DND-41 (cell line): ENCODE results near the gene LCN1.
"Not testable (repeated sequence)": the region's sequence is repeated elsewhere in the genome, so short reads cannot be mapped to it uniquely, and the experiment has no call there.

Source experiments
- EZH2 ChIP-seq: IDR thresholded peaks from 3 replicates; pipeline ENCODE4 v1.6.1; 2012; ENCODE audit warnings: borderline replicate concordance, low read depth, mild to moderate bottlenecking, moderate library complexity, low read length, inconsistent platforms; ENCODE audit not compliant: severe bottlenecking
- TF ChIP-seq, protein P1 (sequence below): IDR thresholded peaks from 2 replicates; pipeline ENCODE4 v1.5.1; 2012; ENCODE audit warnings: borderline replicate concordance, low read length, moderate library complexity, mild to moderate bottlenecking; ENCODE audit not compliant: poor library complexity, severe bottlenecking; ENCODE audit errors: extremely low read depth

DNA sequence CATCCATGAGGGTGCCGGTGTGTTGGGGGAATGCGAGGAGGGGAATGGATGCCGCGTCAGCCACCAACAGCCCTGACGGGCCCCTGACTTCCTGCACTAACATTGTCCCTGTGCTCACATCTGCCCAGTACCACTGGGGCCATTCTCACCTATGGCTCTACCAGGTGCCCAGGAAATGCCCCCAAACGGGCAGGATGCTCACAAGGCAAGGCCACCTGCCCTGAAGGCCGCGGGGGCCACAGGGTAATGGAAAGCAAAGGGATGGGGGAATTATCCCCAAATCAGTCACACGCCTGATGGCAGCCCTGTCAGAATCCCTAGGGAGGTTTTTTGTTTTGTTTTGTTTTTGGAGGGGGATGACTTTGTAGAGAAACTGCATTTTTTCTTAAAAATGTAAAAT is 7.3 kb upstream of the LCN1 start:
- TF ChIP-seq, protein P1, sequence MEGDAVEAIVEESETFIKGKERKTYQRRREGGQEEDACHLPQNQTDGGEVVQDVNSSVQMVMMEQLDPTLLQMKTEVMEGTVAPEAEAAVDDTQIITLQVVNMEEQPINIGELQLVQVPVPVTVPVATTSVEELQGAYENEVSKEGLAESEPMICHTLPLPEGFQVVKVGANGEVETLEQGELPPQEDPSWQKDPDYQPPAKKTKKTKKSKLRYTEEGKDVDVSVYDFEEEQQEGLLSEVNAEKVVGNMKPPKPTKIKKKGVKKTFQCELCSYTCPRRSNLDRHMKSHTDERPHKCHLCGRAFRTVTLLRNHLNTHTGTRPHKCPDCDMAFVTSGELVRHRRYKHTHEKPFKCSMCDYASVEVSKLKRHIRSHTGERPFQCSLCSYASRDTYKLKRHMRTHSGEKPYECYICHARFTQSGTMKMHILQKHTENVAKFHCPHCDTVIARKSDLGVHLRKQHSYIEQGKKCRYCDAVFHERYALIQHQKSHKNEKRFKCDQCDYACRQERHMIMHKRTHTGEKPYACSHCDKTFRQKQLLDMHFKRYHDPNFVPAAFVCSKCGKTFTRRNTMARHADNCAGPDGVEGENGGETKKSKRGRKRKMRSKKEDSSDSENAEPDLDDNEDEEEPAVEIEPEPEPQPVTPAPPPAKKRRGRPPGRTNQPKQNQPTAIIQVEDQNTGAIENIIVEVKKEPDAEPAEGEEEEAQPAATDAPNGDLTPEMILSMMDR, result not testable (repeated sequence)
- TF ChIP-seq EZH2, result not testable (repeated sequence)
